ENCODE data around the gene RBKS.

GRCh38 chr2:27866237-27866636, 23.9 kb downstream of the RBKS start:
- TF ChIP-seq, protein P1, sequence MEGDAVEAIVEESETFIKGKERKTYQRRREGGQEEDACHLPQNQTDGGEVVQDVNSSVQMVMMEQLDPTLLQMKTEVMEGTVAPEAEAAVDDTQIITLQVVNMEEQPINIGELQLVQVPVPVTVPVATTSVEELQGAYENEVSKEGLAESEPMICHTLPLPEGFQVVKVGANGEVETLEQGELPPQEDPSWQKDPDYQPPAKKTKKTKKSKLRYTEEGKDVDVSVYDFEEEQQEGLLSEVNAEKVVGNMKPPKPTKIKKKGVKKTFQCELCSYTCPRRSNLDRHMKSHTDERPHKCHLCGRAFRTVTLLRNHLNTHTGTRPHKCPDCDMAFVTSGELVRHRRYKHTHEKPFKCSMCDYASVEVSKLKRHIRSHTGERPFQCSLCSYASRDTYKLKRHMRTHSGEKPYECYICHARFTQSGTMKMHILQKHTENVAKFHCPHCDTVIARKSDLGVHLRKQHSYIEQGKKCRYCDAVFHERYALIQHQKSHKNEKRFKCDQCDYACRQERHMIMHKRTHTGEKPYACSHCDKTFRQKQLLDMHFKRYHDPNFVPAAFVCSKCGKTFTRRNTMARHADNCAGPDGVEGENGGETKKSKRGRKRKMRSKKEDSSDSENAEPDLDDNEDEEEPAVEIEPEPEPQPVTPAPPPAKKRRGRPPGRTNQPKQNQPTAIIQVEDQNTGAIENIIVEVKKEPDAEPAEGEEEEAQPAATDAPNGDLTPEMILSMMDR (IDR thresholded peaks at IDR 0.05; ENCODE audit: insufficient read depth, low read length) = no peak
- no peak for TF ChIP-seq SPI1 (IDR thresholded peaks at IDR 0.05; ENCODE audit: borderline replicate concordance, low read depth)
- no peak for TF ChIP-seq POLR2AphosphoS5 (IDR thresholded peaks at IDR 0.05; ENCODE audit: low read depth)

Data from HL-60 (cell line).